MCF 10A (cell line): ENCODE measurements around the gene ENOSF1. TPM values are rescaled to one million over a fixed set of nuclear protein-coding genes. Genes with fewer than 3 reads are reported as not detected.
A peak's percentile ranks its signal among the peaks of the same experiment; 100 is the strongest.

Source experiments
- BruUV-seq: library from RNA; stranded (reverse); fragments of 400-500 nt; replicated peaks from 2 replicates; lab custom pipeline; 2021; lab: Mats Ljungman, UMichigan
- CTCF ChIA-PET: fragments of 300-600 bp; sonication (Branson Sonifier 250); formaldehyde crosslinking; extraction: SDS; loops from one replicate; lab custom pipeline; 2021; ENCODE audit warnings: antibody characterized with exemption, inconsistent platforms; lab: Yijun Ruan, JAX
- POLR2A ChIA-PET: fragments of 300-600, 350-650 bp; sonication (Branson Sonifier 250); formaldehyde crosslinking; extraction: SDS; loops from one replicate; lab custom pipeline; 2020; ENCODE audit warnings: antibody characterized with exemption, inconsistent platforms; lab: Yijun Ruan, JAX
- DNase-seq: peaks from one replicate; pipeline ENCODE4 v3.0.0-alpha.2; 2018; ENCODE audit not compliant: unreplicated experiment
- H3K27ac Mint-ChIP-seq: one replicate; pipeline ENCODE4 v1.8.0; 2022; ENCODE audit warnings: mild to moderate bottlenecking, low read depth, mixed read lengths; ENCODE audit not compliant: unreplicated experiment
- H3K27me3 Mint-ChIP-seq: one replicate; pipeline ENCODE4 v1.8.0; 2022; ENCODE audit warnings: mixed read lengths; ENCODE audit not compliant: insufficient read depth, unreplicated experiment
- H3K36me3 Mint-ChIP-seq: one replicate; pipeline ENCODE4 v1.8.0; 2022; ENCODE audit warnings: mild to moderate bottlenecking, moderate library complexity, mixed read lengths; ENCODE audit not compliant: insufficient read depth, unreplicated experiment
- H3K4me1 Mint-ChIP-seq: one replicate; pipeline ENCODE4 v1.8.0; 2022; ENCODE audit warnings: mixed read lengths; ENCODE audit not compliant: insufficient read depth, unreplicated experiment
- H3K4me3 Mint-ChIP-seq: one replicate; pipeline ENCODE4 v1.8.0; 2022; ENCODE audit warnings: mild to moderate bottlenecking, moderate library complexity, mixed read lengths; ENCODE audit not compliant: unreplicated experiment
- H3K9me3 Mint-ChIP-seq: one replicate; pipeline ENCODE4 v1.8.0; 2022; ENCODE audit warnings: mixed read lengths; ENCODE audit not compliant: unreplicated experiment
- intact Hi-C: fragments of 100-400 bp; cut with micrococcal nuclease; formaldehyde crosslinking; loops from 2 replicates; pipeline ENCODE4 v1.14.1; 2022
- total RNA-seq: library from RNA; stranded (reverse); gene quantifications from 2 replicates; pipeline ENCODE4 v1.2.3, GENCODE V29; 2022
- TF ChIP-seq, protein P1 (sequence below): fragments of 200-600 bp; IDR thresholded peaks from one replicate; pipeline ENCODE4 v1.8.0; 2022; ENCODE audit warnings: antibody characterized with exemption, mild to moderate bottlenecking; ENCODE audit not compliant: unreplicated experiment

The ENOSF1 gene
- total RNA-seq, 1 experiment from 2014 or later: 106 TPM

DNA sequence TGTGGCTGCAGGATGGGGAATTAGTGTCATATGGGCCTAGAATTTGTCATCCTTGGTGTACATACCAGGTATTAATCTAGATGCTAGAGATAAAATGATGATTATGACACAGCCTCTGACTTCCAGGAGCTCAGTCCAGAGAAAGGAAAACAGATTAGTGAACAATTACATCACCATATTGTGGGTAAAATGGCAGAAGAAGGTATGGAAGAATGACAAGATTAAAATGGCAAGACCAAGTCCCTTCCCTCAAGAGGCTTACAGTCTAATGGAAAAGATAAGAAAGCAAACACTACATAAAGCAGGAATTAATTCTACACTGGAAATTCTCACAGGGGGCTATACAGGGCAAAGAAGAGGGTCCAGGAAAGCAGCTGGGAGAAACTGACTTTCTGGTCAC is 80.9 kb downstream of the ENOSF1 start:
- no peak for DNase-seq
- Mint-ChIP-seq H3K36me3 (no peaks in the 10 kb centered on the region), H3K9me3 (no peaks in the 10 kb centered on the region), H3K4me3 (no peak overlapping the region), H3K4me1 (peaks cover 21% of the 10 kb centered on the region), H3K27me3 (peaks cover 11% of the 10 kb centered on the region), H3K27ac (no peak overlapping the region)
- no TSS peak for BruUV-seq
- POLR2A ChIA-PET: interaction anchor here (0.6 to 1.3 kb wide), 2 partner anchors 26 to 154 kb away, joined by 4 read pairs; no protein-coding TSS in a partner anchor
- intact Hi-C loops: no loop called here
- CTCF ChIA-PET: interaction anchor here (1.2 to 16.1 kb wide), 3 partner anchors 11 to 209 kb away, joined by 5 to 266 read pairs (median 9); no protein-coding TSS in a partner anchor
- TF ChIP-seq, protein P1, sequence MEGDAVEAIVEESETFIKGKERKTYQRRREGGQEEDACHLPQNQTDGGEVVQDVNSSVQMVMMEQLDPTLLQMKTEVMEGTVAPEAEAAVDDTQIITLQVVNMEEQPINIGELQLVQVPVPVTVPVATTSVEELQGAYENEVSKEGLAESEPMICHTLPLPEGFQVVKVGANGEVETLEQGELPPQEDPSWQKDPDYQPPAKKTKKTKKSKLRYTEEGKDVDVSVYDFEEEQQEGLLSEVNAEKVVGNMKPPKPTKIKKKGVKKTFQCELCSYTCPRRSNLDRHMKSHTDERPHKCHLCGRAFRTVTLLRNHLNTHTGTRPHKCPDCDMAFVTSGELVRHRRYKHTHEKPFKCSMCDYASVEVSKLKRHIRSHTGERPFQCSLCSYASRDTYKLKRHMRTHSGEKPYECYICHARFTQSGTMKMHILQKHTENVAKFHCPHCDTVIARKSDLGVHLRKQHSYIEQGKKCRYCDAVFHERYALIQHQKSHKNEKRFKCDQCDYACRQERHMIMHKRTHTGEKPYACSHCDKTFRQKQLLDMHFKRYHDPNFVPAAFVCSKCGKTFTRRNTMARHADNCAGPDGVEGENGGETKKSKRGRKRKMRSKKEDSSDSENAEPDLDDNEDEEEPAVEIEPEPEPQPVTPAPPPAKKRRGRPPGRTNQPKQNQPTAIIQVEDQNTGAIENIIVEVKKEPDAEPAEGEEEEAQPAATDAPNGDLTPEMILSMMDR: no peak

DNA sequence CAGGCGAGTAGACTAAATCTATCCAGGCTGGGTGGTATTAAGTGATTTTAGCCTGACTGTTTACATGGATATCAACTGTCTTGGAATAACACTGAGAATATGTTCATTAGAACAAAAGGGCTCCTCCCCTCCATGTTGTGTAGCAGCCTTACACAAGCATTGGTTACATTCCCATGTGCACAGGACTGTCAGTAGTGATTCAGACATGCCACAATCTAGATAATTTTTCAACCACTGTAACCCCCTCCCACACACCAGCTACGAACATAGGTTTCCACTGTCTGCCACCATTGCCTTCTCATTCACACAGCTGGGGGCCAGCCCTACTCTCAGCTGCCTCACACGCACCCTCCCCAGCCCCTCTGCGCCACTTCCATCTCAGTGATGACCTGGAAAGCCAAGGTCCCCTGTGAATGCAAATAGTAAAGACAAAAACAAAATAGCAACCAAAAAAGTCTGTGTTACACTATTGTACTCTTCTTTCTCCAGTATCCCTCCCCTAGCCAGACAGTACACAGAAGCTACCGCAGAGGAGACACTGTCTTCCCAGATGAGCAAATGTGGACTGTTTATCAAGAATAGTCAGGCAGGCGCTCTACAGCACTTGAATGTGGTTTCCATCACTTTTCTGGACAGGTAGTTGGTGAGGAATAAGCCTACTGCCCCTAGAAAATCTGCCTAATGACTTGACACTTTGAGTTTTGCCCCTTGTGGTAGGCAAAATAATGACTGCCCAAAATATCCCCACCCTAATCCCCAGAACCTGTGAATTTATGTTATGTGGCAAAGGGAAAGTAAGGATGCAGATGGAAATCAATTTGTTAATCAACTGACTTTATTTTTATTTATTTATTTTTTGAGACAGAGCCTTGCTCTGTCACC is 82.9 kb downstream of the ENOSF1 start:
- POLR2A ChIA-PET: no interaction called here
- Mint-ChIP-seq H3K36me3 (no peaks in the 10 kb centered on the region), H3K9me3 (no peaks in the 10 kb centered on the region), H3K27ac (no peak overlapping the region), H3K4me3 (no peak overlapping the region), H3K27me3 (peaks cover 12% of the 10 kb centered on the region), H3K4me1 (peaks cover 16% of the 10 kb centered on the region)
- no peak for DNase-seq
- TF ChIP-seq, protein P1: no peak
- no TSS peak for BruUV-seq
- CTCF ChIA-PET: interaction anchor here (0.9 to 16.1 kb wide), 6 partner anchors 16 to 335 kb away, joined by 3 to 266 read pairs (median 4); partner anchors contain the start of genes ENOSF1 and TYMS
- intact Hi-C loops: no loop called here

DNA sequence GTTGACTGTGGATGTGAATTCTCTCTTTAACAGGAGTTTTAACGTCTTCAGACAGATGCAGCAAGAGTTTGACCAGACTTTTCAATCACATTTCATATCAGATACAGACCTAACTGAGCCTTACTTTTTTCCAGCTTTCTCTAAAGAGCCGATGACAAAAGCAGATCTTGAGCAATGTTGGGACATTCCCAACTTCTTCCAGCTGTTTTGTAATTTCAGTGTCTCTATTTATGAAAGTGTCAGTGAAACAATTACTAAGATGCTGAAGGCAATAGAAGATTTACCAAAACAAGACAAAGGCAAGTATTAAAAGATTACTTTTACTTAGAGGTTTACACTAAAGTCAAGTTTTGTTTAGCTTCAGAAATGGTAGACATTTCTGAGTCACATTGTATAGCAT is 85.2 kb downstream of the ENOSF1 start:
- Mint-ChIP-seq H3K4me1 (peaks cover 8% of the 10 kb centered on the region), H3K27ac (no peak overlapping the region), H3K27me3 (peaks cover 12% of the 10 kb centered on the region), H3K36me3 (peaks cover 3% of the 10 kb centered on the region), H3K9me3 (no peaks in the 10 kb centered on the region), H3K4me3 (no peak overlapping the region)
- ChIA-PET POLR2A (interaction anchor here (0.9 to 1.3 kb wide), 3 partner anchors 11 to 197 kb away, joined by 3 to 5 read pairs (median 3); no protein-coding TSS in a partner anchor), CTCF (interaction anchor here (1.1 to 16.1 kb wide), 7 partner anchors 12 to 214 kb away, joined by 3 to 266 read pairs (median 7); partner anchors contain the start of gene ENOSF1)
- TF ChIP-seq, protein P1: no peak
- BruUV-seq: no TSS peak
- intact Hi-C loops: no loop called here
- DNase-seq: peak; percentile 35
